HCT116 (cell line): ENCODE measurements around the gene TNIK.

ENCODE experiments used
- ATF3 ChIP-seq: IDR thresholded peaks from 2 replicates; pipeline ENCODE4 v1.6.1; 2012
- CEBPB ChIP-seq: IDR thresholded peaks from 2 replicates; pipeline ENCODE4 v1.6.1; 2012; ENCODE audit warnings: low read depth
- CTCF ChIP-seq, 3 experiments: fragments of 200-600 bp in 1 of 3; sonication (generic) in 1 of 3; IDR thresholded peaks in 2 of 3; conservative IDR thresholded peaks in 1 of 3; 2 replicates each; pipeline ENCODE4 v1.5.1; 2012 to 2017; ENCODE audit warnings: low read depth in 2 of 3, low read length in 2 of 3, antibody characterized with exemption in 1 of 3, borderline replicate concordance in 1 of 3, control low read depth in 1 of 3, mild to moderate bottlenecking in 1 of 3, mixed read lengths in 1 of 3, mixed run types in 1 of 3, moderate library complexity in 1 of 3; ENCODE audit not compliant: insufficient read depth in 1 of 3
- EZH2 ChIP-seq: fragments of 200-600 bp; sonication (generic); IDR thresholded peaks from 2 replicates; pipeline ENCODE4 v1.6.1; 2017; ENCODE audit warnings: antibody characterized with exemption, mixed run types
- POLR2A ChIP-seq: IDR thresholded peaks from 2 replicates; pipeline ENCODE4 v1.7.0; 2011; ENCODE audit warnings: borderline replicate concordance; ENCODE audit not compliant: insufficient read depth, insufficient read length; ENCODE audit errors: extremely low read depth
- POLR2AphosphoS5 ChIP-seq: IDR thresholded peaks from 2 replicates; pipeline ENCODE4 v1.6.1; 2011; ENCODE audit warnings: mild to moderate bottlenecking, low read depth, low read length, moderate library complexity
- SIN3A ChIP-seq: IDR thresholded peaks from 2 replicates; pipeline ENCODE4 v1.6.1; 2012; ENCODE audit warnings: low read depth
- TCF7L2 ChIP-seq: IDR thresholded peaks from 2 replicates; pipeline ENCODE4 v1.7.0; 2011; ENCODE audit warnings: borderline replicate concordance, inconsistent platforms; ENCODE audit not compliant: insufficient read depth, insufficient read length; ENCODE audit errors: extremely low read depth
- YY1 ChIP-seq: IDR thresholded peaks from 2 replicates; pipeline ENCODE4 v1.6.1; 2011; ENCODE audit warnings: low read length, low read depth, moderate library complexity, mild to moderate bottlenecking; ENCODE audit not compliant: insufficient replicate concordance; ENCODE audit errors: extremely low read depth

DNA sequence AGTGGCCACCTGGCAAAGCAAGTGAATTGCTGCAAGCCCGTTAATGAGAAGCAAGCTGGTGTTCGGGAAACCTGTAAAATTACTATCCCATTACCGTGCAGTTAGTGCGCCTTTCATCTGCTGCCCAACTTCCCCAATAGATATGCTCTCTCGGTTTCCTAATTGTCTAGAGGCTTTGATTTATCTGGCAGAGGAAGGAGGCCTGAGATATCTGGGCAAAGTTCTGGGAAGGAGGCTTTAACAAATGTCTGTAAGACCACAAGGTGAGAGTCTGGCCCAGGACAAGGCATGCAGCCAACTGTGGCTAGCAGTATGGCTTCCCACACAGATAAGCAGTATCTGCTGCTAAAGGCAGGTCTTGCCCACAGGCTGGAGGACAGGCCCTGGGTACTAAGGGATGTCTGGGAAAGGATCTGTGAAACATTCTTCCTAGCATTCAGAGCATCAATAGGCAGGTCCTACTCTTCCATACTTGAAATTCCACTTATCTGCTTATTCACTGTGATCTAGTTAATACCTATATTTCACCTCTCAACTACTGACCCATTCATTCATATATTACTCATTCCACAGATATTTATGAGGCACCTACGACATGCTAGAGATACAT, 303.7 kb downstream of the TNIK start:
- TF ChIP-seq POLR2AphosphoS5 (no peak), TCF7L2 (no peak), CTCF (IDR thresholded peaks at IDR 0.05 in 2 of 3, conservative IDR thresholded peaks at IDR 0.05 in 1 of 3; ENCODE audit: borderline replicate concordance in 1 of 3, insufficient read depth in 1 of 3, low read depth in 2 of 3, low read length in 2 of 3) (no peak), ATF3 (no peak), SIN3A (no peak), EZH2 (no peak), YY1 (no peak), POLR2A (no peak), CEBPB (no peak)
